Activated B cell treated with CpG ODN at 0.5 μM for 24 hours (primary cell): Measurements from ENCODE around the gene ADRB1. TPM values are rescaled to one million over a fixed set of nuclear protein-coding genes. Genes with fewer than 3 reads are reported as not detected.

Experiments
- ATAC-seq: fragments of 200-7000 bp; cut with Tn5 transposase; one replicate; pipeline ENCODE4 v1.10.0; 2021; ENCODE audit warnings: low read depth, mild to moderate bottlenecking, moderate library complexity
- CTCF ChIA-PET: fragments of 350-600 bp; sonication (Branson Sonifier 250); formaldehyde crosslinking; loops from one replicate; lab custom pipeline; 2021; ENCODE audit warnings: antibody characterized with exemption; lab: Charles Lee
- POLR2A ChIA-PET: fragments of 350-600 bp; sonication (Branson Sonifier 250); formaldehyde crosslinking; loops from one replicate; lab custom pipeline; 2021; ENCODE audit warnings: antibody characterized with exemption; lab: Charles Lee
- DNase-seq: peaks from one replicate; pipeline ENCODE4 v3.0.0; 2022
- H3K27ac Mint-ChIP-seq: one replicate; pipeline ENCODE4 v1.8.0; 2020; ENCODE audit warnings: mixed read lengths
- H3K27me3 Mint-ChIP-seq: one replicate; pipeline ENCODE4 v1.8.0; 2021; ENCODE audit warnings: mixed read lengths
- H3K36me3 Mint-ChIP-seq: one replicate; pipeline ENCODE4 v1.8.0; 2021; ENCODE audit warnings: low read depth, mixed read lengths
- H3K4me1 Mint-ChIP-seq: one replicate; pipeline ENCODE4 v1.8.0; 2021; ENCODE audit warnings: mixed read lengths
- H3K4me3 Mint-ChIP-seq: one replicate; pipeline ENCODE4 v1.8.0; 2020; ENCODE audit warnings: mild to moderate bottlenecking, mixed read lengths
- H3K9me3 Mint-ChIP-seq: one replicate; pipeline ENCODE4 v1.8.0; 2020; ENCODE audit warnings: mixed read lengths
- intact Hi-C: fragments of 100-400 bp; cut with micrococcal nuclease; formaldehyde crosslinking; loops from one replicate; pipeline ENCODE4 v1.15.1; 2024
- total RNA-seq: library from RNA; stranded (reverse); gene quantifications from 2 replicates; pipeline ENCODE4 v1.2.3, GENCODE V29; 2022
- TF ChIP-seq, protein P1 (sequence below): fragments of 200-600 bp; IDR thresholded peaks from one replicate; pipeline ENCODE4 v1.8.0; 2022; ENCODE audit warnings: antibody characterized with exemption, mild to moderate bottlenecking

The ADRB1 gene
- total RNA-seq, 1 donor from 2014 or later: not detected

DNA sequence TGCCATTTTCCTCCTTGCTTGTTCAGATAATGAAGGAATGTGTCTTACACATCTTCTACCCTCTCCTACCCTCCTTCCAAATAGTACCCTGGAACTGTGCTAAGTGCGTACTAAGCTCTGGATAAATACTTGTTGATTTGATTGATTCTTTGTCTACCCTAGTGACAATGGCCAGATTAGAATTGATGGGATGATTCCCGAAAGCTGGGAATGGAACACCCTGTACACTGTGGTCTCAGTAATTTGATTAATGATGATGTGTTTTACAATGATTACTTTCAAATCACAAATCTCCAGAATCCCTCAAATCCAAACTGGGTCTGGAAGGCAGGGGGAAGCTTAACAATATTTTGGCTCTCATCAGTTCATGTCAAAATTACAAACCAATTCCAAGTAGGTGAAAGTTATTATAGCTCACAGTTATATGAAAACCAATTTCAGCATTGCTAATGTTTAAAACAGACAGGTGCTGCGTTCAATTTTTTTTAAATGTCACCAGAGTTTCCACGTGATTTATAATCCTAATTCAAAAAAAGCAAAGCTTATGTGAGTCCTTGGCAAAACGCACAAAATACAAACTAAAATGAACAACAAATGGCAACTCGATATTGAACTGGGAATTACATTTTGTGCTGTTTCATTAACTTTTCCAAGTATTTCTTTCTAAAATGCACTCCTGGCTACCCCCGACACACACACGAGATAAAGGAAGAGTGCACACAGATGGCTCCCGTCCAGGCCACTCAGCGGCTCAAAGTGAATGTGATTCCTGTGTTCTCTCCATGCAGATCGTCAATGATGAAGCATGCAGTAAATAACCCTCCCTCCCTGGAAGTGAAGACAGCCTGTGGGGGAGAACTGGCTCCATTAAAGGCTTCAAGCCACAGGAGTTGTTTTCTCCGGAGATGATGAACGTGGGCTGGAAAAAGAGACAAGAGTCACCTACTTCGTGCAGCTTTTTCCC, 21.7 kb upstream of the ADRB1 start:
- no peaks in the 10 kb centered on the region for H3K9me3 Mint-ChIP-seq
- ChIA-PET CTCF (interaction anchor here (0.8 kb wide), 1 partner anchor 1260 kb away, joined by 3 read pairs; no protein-coding TSS in a partner anchor), POLR2A (interaction anchor here (0.6 kb wide), 1 partner anchor 28 kb away, joined by 5 read pairs; no protein-coding TSS in a partner anchor)
- peaks cover 5% of the 10 kb centered on the region for H3K27me3 Mint-ChIP-seq
- H3K36me3 Mint-ChIP-seq: no peaks in the 10 kb centered on the region
- H3K27ac Mint-ChIP-seq: no peak overlapping the region
- no peak for DNase-seq
- no peak for ATAC-seq
- intact Hi-C loops: no loop called here
- H3K4me3 Mint-ChIP-seq: no peak overlapping the region
- peaks cover 32% of the 10 kb centered on the region for H3K4me1 Mint-ChIP-seq
- TF ChIP-seq, protein P1, sequence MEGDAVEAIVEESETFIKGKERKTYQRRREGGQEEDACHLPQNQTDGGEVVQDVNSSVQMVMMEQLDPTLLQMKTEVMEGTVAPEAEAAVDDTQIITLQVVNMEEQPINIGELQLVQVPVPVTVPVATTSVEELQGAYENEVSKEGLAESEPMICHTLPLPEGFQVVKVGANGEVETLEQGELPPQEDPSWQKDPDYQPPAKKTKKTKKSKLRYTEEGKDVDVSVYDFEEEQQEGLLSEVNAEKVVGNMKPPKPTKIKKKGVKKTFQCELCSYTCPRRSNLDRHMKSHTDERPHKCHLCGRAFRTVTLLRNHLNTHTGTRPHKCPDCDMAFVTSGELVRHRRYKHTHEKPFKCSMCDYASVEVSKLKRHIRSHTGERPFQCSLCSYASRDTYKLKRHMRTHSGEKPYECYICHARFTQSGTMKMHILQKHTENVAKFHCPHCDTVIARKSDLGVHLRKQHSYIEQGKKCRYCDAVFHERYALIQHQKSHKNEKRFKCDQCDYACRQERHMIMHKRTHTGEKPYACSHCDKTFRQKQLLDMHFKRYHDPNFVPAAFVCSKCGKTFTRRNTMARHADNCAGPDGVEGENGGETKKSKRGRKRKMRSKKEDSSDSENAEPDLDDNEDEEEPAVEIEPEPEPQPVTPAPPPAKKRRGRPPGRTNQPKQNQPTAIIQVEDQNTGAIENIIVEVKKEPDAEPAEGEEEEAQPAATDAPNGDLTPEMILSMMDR: no peak

DNA sequence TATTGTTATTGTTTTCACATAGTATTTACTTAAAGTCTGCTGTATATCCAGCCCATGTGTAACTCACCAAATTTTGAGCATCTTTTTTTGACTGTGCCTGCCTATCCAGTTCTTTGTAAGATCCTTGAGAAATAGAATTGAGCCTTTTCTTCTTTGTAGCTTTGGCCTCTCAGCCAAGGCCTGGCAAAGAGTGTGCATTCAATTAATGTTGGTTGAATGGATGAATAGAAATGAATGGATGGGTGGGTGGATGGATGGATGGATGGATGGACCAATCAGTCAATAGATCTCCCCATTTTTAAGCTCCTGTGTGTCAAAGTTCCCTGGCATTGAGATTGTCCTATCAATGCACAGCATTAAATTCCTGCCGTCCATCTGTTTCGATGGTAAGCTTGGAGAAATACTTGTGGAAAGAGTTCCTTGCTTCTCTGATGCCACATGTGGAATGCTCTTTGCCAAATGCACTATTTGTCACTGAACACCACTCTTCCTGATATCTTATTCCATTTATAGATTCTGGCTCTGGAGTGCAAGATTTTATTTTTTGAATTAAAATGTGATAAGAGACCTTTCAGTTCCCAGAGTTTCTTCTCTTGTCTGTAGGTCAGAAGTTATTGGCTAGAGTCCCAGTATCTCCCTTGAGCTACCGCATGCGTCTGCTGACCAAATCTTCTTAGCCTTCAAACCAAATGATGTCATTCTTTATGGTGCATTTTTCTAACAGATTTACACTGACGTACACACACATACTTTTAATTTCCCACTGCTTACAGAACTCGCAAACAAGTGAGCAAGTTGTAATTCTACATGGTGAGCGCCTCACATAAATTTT, 20.7 kb upstream of the ADRB1 start:
- TF ChIP-seq, protein P1: no peak
- H3K36me3 Mint-ChIP-seq: no peaks in the 10 kb centered on the region
- POLR2A ChIA-PET: interaction anchor here (1.7 kb wide), 1 partner anchor 340 kb away, joined by 4 read pairs; no protein-coding TSS in a partner anchor
- DNase-seq (no peak), ATAC-seq (no peak)
- no peak overlapping the region for H3K4me3 Mint-ChIP-seq
- no peaks in the 10 kb centered on the region for H3K9me3 Mint-ChIP-seq
- H3K27ac Mint-ChIP-seq: no peak overlapping the region
- H3K4me1 Mint-ChIP-seq: peaks cover 33% of the 10 kb centered on the region
- CTCF ChIA-PET: no interaction called here
- peaks cover 5% of the 10 kb centered on the region for H3K27me3 Mint-ChIP-seq
- intact Hi-C loops: no loop called here

DNA sequence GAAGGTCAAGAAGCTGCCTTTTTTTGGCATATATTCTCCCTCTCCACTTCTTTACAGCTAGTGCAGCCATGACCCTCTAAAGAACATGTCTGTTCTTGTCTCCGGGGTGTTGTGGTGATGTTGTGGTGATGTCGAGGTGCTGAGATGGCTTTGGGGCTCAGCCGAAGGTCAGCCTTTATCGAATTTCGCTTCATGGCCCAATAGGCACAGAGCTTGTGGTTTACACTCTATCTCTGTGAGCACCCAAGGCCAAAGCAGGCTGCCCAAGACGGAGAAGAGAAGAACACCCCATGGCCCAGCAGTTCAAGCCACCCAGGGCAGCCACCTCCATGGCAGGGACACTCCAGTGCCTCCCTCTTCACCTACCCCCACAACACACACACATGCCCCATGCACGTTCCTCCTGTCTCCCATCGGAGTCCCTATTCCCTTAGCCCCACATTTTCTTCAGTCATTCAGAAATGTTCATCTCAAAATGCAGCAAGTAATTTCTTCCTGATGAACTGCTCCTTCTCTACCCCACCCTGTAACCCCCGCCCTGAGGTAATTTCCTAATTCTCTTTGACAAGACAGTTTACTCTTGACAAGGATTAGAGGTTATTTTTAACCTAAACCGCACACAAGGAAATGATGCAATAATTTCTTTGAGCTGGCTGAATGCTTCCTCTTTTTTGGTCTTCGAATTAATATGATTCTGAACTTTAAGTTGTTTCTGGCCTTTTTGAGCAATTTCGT, 18.6 kb upstream of the ADRB1 start:
- DNase-seq: peak; percentile 25
- ChIA-PET CTCF (no interaction called here), POLR2A (interaction anchor here (0.7 to 1.6 kb wide), 5 partner anchors 20 to 149 kb away, joined by 3 to 7 read pairs (median 4); partner anchors contain the start of gene CCDC186)
- Mint-ChIP-seq H3K36me3 (no peaks in the 10 kb centered on the region), H3K27me3 (peaks cover 5% of the 10 kb centered on the region), H3K9me3 (no peaks in the 10 kb centered on the region), H3K4me3 (peak overlapping the region; percentile 71), H3K4me1 (peaks cover 33% of the 10 kb centered on the region), H3K27ac (peak overlapping the region; percentile 82)
- TF ChIP-seq, protein P1: no peak
- intact Hi-C loops: loop anchor here (1.0 to 5.0 kb wide), 5 partner anchors 18 to 344 kb away; partner anchors contain the start of genes ADRB1 and CCDC186
- ATAC-seq: peak; percentile 80

DNA sequence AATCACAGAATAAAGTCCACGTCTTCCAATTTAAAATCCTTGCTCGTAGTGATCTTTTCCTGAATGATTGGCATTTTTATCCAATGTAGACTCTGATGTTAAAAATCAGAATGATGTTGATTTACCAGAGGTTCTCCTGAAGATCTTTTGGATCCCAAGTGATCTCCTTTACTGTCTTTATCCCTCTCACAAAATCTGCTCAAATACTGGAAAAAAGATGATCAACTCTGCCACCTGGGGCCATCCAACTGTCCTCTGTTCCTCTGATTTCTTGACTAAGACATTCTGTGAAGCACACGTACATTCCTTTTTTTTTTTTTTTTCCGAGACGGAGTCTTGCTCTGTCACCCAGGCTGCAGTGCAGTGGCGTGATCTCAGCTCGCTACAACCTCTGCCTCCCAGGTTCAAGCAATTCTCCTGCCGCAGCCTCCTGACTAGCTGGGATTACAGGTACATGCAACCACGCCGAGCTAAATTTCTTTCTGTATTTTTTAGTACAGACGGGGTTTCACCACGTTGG, 18.0 kb upstream of the ADRB1 start:
- Mint-ChIP-seq H3K4me1 (peaks cover 33% of the 10 kb centered on the region), H3K36me3 (no peaks in the 10 kb centered on the region), H3K4me3 (peak overlapping the region; percentile 71), H3K9me3 (no peaks in the 10 kb centered on the region), H3K27ac (peak overlapping the region; percentile 82), H3K27me3 (peaks cover 6% of the 10 kb centered on the region)
- intact Hi-C loops: loop anchor here (1.0 to 5.0 kb wide), 5 partner anchors 17 to 344 kb away; partner anchors contain the start of genes ADRB1 and CCDC186
- TF ChIP-seq, protein P1: no peak
- ATAC-seq: no peak
- no peak for DNase-seq
- POLR2A ChIA-PET: interaction anchor here (0.7 to 1.6 kb wide), 3 partner anchors 21 to 148 kb away, joined by 3 to 7 read pairs (median 4); partner anchors contain the start of gene CCDC186
- CTCF ChIA-PET: no interaction called here
